Panc1 (cell line): ENCODE results near the gene KIF26A. TPM values are rescaled to one million over a fixed set of nuclear protein-coding genes. Genes with fewer than 3 reads are reported as not detected.

Experiments used
- ATAC-seq: fragments of 200-7000 bp; cut with Tn5 transposase; 2 replicates; pipeline ENCODE4 v1.9.1; 2020; ENCODE audit warnings: mild to moderate bottlenecking, moderate library complexity
- BruUV-seq: library from RNA; stranded (reverse); fragments of 400-500 nt; replicated peaks from 2 replicates; lab custom pipeline; 2021; lab: Mats Ljungman, UMichigan
- CTCF ChIA-PET: fragments of 300-600 bp; sonication (Branson Sonifier 250); formaldehyde crosslinking; loops from one replicate; lab custom pipeline; 2022; ENCODE audit warnings: antibody characterized with exemption; lab: Charles Lee
- POLR2A ChIA-PET: fragments of 300-600 bp; sonication (Branson Sonifier 250); formaldehyde crosslinking; loops from one replicate; lab custom pipeline; 2022; ENCODE audit warnings: antibody characterized with exemption; lab: Charles Lee
- DNase-seq: peaks from one replicate; pipeline ENCODE4 v3.0.0-alpha.2; 2010; ENCODE audit warnings: low read depth, low spot score
- H3K27ac ChIP-seq: 2 replicates; pipeline ENCODE4 v1.5.1; 2011; ENCODE audit warnings: mild to moderate bottlenecking, low read length, inconsistent platforms
- H3K27me3 ChIP-seq: fragments of 200-500 bp; sonication (Bioruptor generic); 2 replicates; pipeline ENCODE4 v1.6.0; 2014; ENCODE audit warnings: low read length, inconsistent platforms; ENCODE audit not compliant: control insufficient read depth, insufficient read depth
- H3K36me3 ChIP-seq: fragments of 200-500 bp; sonication (Bioruptor generic); 2 replicates; pipeline ENCODE4 v1.5.1; 2014; ENCODE audit warnings: inconsistent platforms, mild to moderate bottlenecking, low read length, moderate library complexity; ENCODE audit not compliant: control insufficient read depth, insufficient read depth
- H3K4me1 ChIP-seq: 2 replicates; pipeline ENCODE4 v1.5.1; 2011; ENCODE audit warnings: inconsistent platforms, mild to moderate bottlenecking, low read length, moderate library complexity; ENCODE audit not compliant: control insufficient read depth, insufficient read depth
- H3K4me3 ChIP-seq, 2 experiments: 2 replicates each; pipeline ENCODE4 v1.5.1; 2011 to 2012; ENCODE audit warnings: low read depth in 2 of 2, low read length in 2 of 2, mild to moderate bottlenecking in 2 of 2, inconsistent platforms in 1 of 2, moderate library complexity in 1 of 2
- H3K9me3 ChIP-seq: fragments of 200-500 bp; sonication (Bioruptor generic); 2 replicates; pipeline ENCODE4 v1.5.1; 2014; ENCODE audit warnings: low read depth, mild to moderate bottlenecking, inconsistent platforms, low read length, moderate library complexity; ENCODE audit not compliant: control insufficient read depth, insufficient read depth
- POLR2AphosphoS5 ChIP-seq: IDR thresholded peaks from 2 replicates; pipeline ENCODE4 v1.6.1; 2012; ENCODE audit warnings: mild to moderate bottlenecking, low read depth, low read length, moderate library complexity
- REST ChIP-seq, 2 experiments: IDR thresholded peaks; 2 replicates each; pipeline ENCODE4 v1.6.1; 2011 to 2012; ENCODE audit warnings: low read depth in 2 of 2, control low read depth in 1 of 2, low read length in 1 of 2, mild to moderate bottlenecking in 1 of 2, moderate library complexity in 1 of 2; ENCODE audit not compliant: insufficient read depth in 1 of 2
- SIN3A ChIP-seq: IDR thresholded peaks from 2 replicates; pipeline ENCODE4 v1.6.1; 2012; ENCODE audit warnings: low read depth, mild to moderate bottlenecking, low read length, moderate library complexity, borderline replicate concordance; ENCODE audit not compliant: insufficient read depth
- TCF7L2 ChIP-seq: IDR thresholded peaks from 2 replicates; pipeline ENCODE4 v1.6.1; 2011; ENCODE audit warnings: mild to moderate bottlenecking, low read depth, low read length, inconsistent platforms
- in situ Hi-C: cut with HindIII; loops from 2 replicates; pipeline ENCODE4 v1.10.0; 2016; ENCODE audit warnings: low sequenced_read_pairs, low pct_unique_long_range_greater_than_20kb
- intact Hi-C: fragments of 100-400 bp; cut with micrococcal nuclease; formaldehyde crosslinking; loops from one replicate; pipeline ENCODE4 v1.10.0; 2022; ENCODE audit not compliant: unreplicated experiment
- total RNA-seq: library from RNA; stranded (reverse); gene quantifications from one replicate; pipeline ENCODE4 v1.2.1, GENCODE V29; 2021; ENCODE audit not compliant: unreplicated experiment
- TF ChIP-seq, protein P1 (sequence below): fragments of 450-650 bp; IDR thresholded peaks from 2 replicates; pipeline ENCODE4 v1.5.1; 2017; ENCODE audit warnings: mild to moderate bottlenecking

The KIF26A gene
- total RNA-seq, 1 experiment from 2014 or later: 4.4 TPM

- no peaks in the 10 kb centered on the region for H3K36me3 ChIP-seq
- no peak for DNase-seq
- no peaks in the 10 kb centered on the region for H3K9me3 ChIP-seq
- ATAC-seq: no peak
- POLR2A ChIA-PET: no interaction called here
- CTCF ChIA-PET: no interaction called here
- intact Hi-C loops: no loop called here
- in situ Hi-C loops: no loop called here
- no peak overlapping the region for H3K4me3 ChIP-seq
- no TSS peak for BruUV-seq
- no peak for TF ChIP-seq TCF7L2
- H3K27ac ChIP-seq: no peak overlapping the region
- H3K4me1 ChIP-seq: no peaks in the 10 kb centered on the region
- no peaks in the 10 kb centered on the region for H3K27me3 ChIP-seq
Measured at GRCh38 chr14:104179126-104179525, 40.7 kb downstream of the KIF26A start.

DNA sequence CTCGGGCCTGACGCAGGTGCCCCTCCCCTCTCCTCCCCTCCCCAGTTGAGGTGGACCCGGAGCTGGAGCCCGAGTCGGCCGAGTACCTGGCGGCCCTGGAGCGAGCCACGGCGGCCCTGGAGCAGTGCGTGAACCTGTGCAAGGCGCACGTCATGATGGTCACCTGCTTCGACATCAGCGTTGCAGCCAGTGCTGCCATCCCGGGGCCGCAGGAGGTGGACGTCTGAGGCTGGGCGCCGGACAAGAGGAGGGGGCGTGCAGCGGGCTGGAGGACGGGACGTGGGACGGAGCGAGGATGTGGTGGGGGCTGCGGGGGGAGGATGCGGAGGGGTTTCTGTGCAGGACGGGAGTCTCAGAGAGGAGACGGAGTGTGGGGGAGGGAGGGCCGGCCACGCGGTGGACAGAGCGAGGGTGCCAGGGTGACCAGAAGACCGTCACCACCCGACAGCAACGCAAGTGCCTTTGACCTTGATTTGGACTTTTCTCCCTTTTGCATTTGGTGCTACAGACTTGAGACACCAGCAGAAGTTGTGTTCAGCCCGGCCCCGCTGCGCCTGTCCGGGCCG is 41.3 kb downstream of the KIF26A start:
- Histone ChIP-seq H3K36me3 (no peaks in the 10 kb centered on the region), H3K27me3 (no peaks in the 10 kb centered on the region), H3K4me1 (no peaks in the 10 kb centered on the region), H3K9me3 (no peaks in the 10 kb centered on the region), H3K4me3 (no peak overlapping the region), H3K27ac (no peak overlapping the region)
- in situ Hi-C loops: no loop called here
- no TSS peak for BruUV-seq
- intact Hi-C loops: no loop called here
- POLR2A ChIA-PET: no interaction called here
- CTCF ChIA-PET: no interaction called here
- DNase-seq: no peak
- ATAC-seq: no peak
- TF ChIP-seq, protein P1, sequence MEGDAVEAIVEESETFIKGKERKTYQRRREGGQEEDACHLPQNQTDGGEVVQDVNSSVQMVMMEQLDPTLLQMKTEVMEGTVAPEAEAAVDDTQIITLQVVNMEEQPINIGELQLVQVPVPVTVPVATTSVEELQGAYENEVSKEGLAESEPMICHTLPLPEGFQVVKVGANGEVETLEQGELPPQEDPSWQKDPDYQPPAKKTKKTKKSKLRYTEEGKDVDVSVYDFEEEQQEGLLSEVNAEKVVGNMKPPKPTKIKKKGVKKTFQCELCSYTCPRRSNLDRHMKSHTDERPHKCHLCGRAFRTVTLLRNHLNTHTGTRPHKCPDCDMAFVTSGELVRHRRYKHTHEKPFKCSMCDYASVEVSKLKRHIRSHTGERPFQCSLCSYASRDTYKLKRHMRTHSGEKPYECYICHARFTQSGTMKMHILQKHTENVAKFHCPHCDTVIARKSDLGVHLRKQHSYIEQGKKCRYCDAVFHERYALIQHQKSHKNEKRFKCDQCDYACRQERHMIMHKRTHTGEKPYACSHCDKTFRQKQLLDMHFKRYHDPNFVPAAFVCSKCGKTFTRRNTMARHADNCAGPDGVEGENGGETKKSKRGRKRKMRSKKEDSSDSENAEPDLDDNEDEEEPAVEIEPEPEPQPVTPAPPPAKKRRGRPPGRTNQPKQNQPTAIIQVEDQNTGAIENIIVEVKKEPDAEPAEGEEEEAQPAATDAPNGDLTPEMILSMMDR: no peak
- TF ChIP-seq SIN3A (no peak), TCF7L2 (no peak), POLR2AphosphoS5 (no peak), REST (IDR thresholded peaks at IDR 0.05; ENCODE audit: insufficient read depth in 1 of 2, low read depth in 2 of 2, low read length in 1 of 2) (no peak)

DNA sequence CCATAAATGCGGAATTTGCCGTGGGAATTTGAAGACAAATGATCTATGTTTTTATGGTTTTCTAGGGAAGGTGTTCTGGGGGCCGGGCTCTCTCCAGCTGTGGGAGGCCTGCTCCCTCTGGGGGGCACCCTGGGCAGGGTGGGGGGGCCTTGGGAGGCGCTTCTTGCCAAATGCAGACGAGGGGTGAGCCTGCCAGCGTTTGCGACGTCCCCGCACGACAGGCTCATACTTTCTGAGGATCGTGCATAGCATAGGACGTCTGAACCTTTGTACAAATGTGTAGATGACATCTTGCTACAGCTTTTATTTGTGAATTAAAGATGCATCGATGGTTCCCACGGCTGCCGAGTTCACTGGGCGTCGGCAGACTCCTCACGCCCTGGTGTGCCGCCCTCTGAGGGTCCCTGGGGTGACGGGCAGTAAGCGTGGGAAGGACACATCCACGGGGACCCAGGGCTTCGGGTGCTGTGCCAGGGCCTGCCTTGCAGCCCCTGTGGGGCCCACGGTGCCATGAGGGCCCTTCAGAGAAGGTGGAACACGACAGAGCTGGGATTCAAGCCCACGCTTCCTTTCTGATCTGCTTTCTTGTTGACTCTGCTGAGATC is 42.3 kb downstream of the KIF26A start:
- CTCF ChIA-PET: no interaction called here
- H3K27me3 ChIP-seq: no peaks in the 10 kb centered on the region
- H3K4me1 ChIP-seq: no peaks in the 10 kb centered on the region
- no peaks in the 10 kb centered on the region for H3K9me3 ChIP-seq
- POLR2A ChIA-PET: no interaction called here
- no peak for DNase-seq
- H3K27ac ChIP-seq: no peak overlapping the region
- no peak for TF ChIP-seq TCF7L2
- TF ChIP-seq SIN3A: no peak
- no peak for TF ChIP-seq REST (IDR thresholded peaks at IDR 0.05; ENCODE audit: insufficient read depth in 1 of 2, low read depth in 2 of 2, low read length in 1 of 2)
- TF ChIP-seq, protein P1: no peak
- no peak for TF ChIP-seq POLR2AphosphoS5
- in situ Hi-C loops (no loop called here), intact Hi-C loops (no loop called here)
- BruUV-seq: no TSS peak
- no peak overlapping the region for H3K4me3 ChIP-seq
- H3K36me3 ChIP-seq: no peaks in the 10 kb centered on the region
- ATAC-seq: no peak
